Panc1 (cell line): ENCODE measurements around the gene ARHGEF17. TPM values are rescaled to one million over a fixed set of nuclear protein-coding genes. Genes with fewer than 3 reads are reported as not detected.

Source experiments
- ATAC-seq: fragments of 200-7000 bp; cut with Tn5 transposase; 2 replicates; pipeline ENCODE4 v1.9.1; 2020; ENCODE audit warnings: mild to moderate bottlenecking, moderate library complexity
- BruUV-seq: library from RNA; stranded (reverse); fragments of 400-500 nt; replicated peaks from 2 replicates; lab custom pipeline; 2021; lab: Mats Ljungman, UMichigan
- CTCF ChIA-PET: fragments of 300-600 bp; sonication (Branson Sonifier 250); formaldehyde crosslinking; loops from one replicate; lab custom pipeline; 2022; ENCODE audit warnings: antibody characterized with exemption; lab: Charles Lee
- POLR2A ChIA-PET: fragments of 300-600 bp; sonication (Branson Sonifier 250); formaldehyde crosslinking; loops from one replicate; lab custom pipeline; 2022; ENCODE audit warnings: antibody characterized with exemption; lab: Charles Lee
- DNase-seq: peaks from one replicate; pipeline ENCODE4 v3.0.0-alpha.2; 2010; ENCODE audit warnings: low read depth, low spot score
- H3K27ac ChIP-seq: 2 replicates; pipeline ENCODE4 v1.5.1; 2011; ENCODE audit warnings: mild to moderate bottlenecking, low read length, inconsistent platforms
- H3K27me3 ChIP-seq: fragments of 200-500 bp; sonication (Bioruptor generic); 2 replicates; pipeline ENCODE4 v1.6.0; 2014; ENCODE audit warnings: low read length, inconsistent platforms; ENCODE audit not compliant: control insufficient read depth, insufficient read depth
- H3K36me3 ChIP-seq: fragments of 200-500 bp; sonication (Bioruptor generic); 2 replicates; pipeline ENCODE4 v1.5.1; 2014; ENCODE audit warnings: inconsistent platforms, mild to moderate bottlenecking, low read length, moderate library complexity; ENCODE audit not compliant: control insufficient read depth, insufficient read depth
- H3K4me1 ChIP-seq: 2 replicates; pipeline ENCODE4 v1.5.1; 2011; ENCODE audit warnings: inconsistent platforms, mild to moderate bottlenecking, low read length, moderate library complexity; ENCODE audit not compliant: control insufficient read depth, insufficient read depth
- H3K4me3 ChIP-seq, 2 experiments: 2 replicates each; pipeline ENCODE4 v1.5.1; 2011 to 2012; ENCODE audit warnings: low read depth in 2 of 2, low read length in 2 of 2, mild to moderate bottlenecking in 2 of 2, inconsistent platforms in 1 of 2, moderate library complexity in 1 of 2
- H3K9me3 ChIP-seq: fragments of 200-500 bp; sonication (Bioruptor generic); 2 replicates; pipeline ENCODE4 v1.5.1; 2014; ENCODE audit warnings: low read depth, mild to moderate bottlenecking, inconsistent platforms, low read length, moderate library complexity; ENCODE audit not compliant: control insufficient read depth, insufficient read depth
- CTCF ChIP-seq: fragments of 450-650 bp; IDR thresholded peaks from 2 replicates; pipeline ENCODE4 v1.5.1; 2017; ENCODE audit warnings: mild to moderate bottlenecking
- POLR2AphosphoS5 ChIP-seq: IDR thresholded peaks from 2 replicates; pipeline ENCODE4 v1.6.1; 2012; ENCODE audit warnings: mild to moderate bottlenecking, low read depth, low read length, moderate library complexity
- REST ChIP-seq, 2 experiments: IDR thresholded peaks; 2 replicates each; pipeline ENCODE4 v1.6.1; 2011 to 2012; ENCODE audit warnings: low read depth in 2 of 2, control low read depth in 1 of 2, low read length in 1 of 2, mild to moderate bottlenecking in 1 of 2, moderate library complexity in 1 of 2; ENCODE audit not compliant: insufficient read depth in 1 of 2
- SIN3A ChIP-seq: IDR thresholded peaks from 2 replicates; pipeline ENCODE4 v1.6.1; 2012; ENCODE audit warnings: low read depth, mild to moderate bottlenecking, low read length, moderate library complexity, borderline replicate concordance; ENCODE audit not compliant: insufficient read depth
- TCF7L2 ChIP-seq: IDR thresholded peaks from 2 replicates; pipeline ENCODE4 v1.6.1; 2011; ENCODE audit warnings: mild to moderate bottlenecking, low read depth, low read length, inconsistent platforms
- in situ Hi-C: cut with HindIII; loops from 2 replicates; pipeline ENCODE4 v1.10.0; 2016; ENCODE audit warnings: low sequenced_read_pairs, low pct_unique_long_range_greater_than_20kb
- intact Hi-C: fragments of 100-400 bp; cut with micrococcal nuclease; formaldehyde crosslinking; loops from one replicate; pipeline ENCODE4 v1.10.0; 2022; ENCODE audit not compliant: unreplicated experiment
- total RNA-seq: library from RNA; stranded (reverse); gene quantifications from one replicate; pipeline ENCODE4 v1.2.1, GENCODE V29; 2021; ENCODE audit not compliant: unreplicated experiment

The ARHGEF17 gene
- total RNA-seq, 1 experiment from 2014 or later: 43.2 TPM

DNA sequence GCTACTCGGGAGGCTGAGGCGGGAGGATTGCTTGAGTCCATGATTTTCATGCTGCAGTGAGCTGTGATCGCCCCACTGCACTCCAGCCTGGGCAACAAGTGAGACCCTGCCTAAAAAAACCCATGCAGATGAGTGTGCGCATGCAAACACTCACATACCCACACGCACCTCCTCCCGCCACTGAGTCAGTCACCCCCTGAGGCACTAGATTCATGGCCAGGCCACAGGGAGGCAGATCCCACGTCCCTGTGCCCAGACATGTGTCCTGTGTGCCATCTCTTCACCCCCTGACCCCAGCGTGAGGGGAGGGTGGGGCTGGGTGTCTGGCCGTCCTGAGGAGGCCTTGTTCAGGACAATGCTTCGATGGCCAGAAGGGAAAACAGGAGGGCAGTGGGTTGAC lies 83.6 kb downstream of the ARHGEF17 start:
- ATAC-seq (no peak), DNase-seq (no peak)
- ChIA-PET CTCF (no interaction called here), POLR2A (no interaction called here)
- Histone ChIP-seq H3K4me1 (peaks cover 7% of the 10 kb centered on the region; the same call in 1 of the 2 replicates), H3K4me3 (no peak overlapping the region), H3K27ac (no peak overlapping the region), H3K36me3 (no peaks in the 10 kb centered on the region), H3K27me3 (no peaks in the 10 kb centered on the region), H3K9me3 (no peaks in the 10 kb centered on the region)
- BruUV-seq: no TSS peak
- TF ChIP-seq TCF7L2 (no peak), REST (IDR thresholded peaks at IDR 0.05; ENCODE audit: insufficient read depth in 1 of 2, low read depth in 2 of 2, low read length in 1 of 2) (no peak), CTCF (no peak), POLR2AphosphoS5 (no peak), SIN3A (no peak)
- in situ Hi-C loops: no loop called here
- intact Hi-C loops: loop anchor here (10.0 kb wide), 1 partner anchor 87 kb away; the partner anchor contains the start of gene ARHGEF17

DNA sequence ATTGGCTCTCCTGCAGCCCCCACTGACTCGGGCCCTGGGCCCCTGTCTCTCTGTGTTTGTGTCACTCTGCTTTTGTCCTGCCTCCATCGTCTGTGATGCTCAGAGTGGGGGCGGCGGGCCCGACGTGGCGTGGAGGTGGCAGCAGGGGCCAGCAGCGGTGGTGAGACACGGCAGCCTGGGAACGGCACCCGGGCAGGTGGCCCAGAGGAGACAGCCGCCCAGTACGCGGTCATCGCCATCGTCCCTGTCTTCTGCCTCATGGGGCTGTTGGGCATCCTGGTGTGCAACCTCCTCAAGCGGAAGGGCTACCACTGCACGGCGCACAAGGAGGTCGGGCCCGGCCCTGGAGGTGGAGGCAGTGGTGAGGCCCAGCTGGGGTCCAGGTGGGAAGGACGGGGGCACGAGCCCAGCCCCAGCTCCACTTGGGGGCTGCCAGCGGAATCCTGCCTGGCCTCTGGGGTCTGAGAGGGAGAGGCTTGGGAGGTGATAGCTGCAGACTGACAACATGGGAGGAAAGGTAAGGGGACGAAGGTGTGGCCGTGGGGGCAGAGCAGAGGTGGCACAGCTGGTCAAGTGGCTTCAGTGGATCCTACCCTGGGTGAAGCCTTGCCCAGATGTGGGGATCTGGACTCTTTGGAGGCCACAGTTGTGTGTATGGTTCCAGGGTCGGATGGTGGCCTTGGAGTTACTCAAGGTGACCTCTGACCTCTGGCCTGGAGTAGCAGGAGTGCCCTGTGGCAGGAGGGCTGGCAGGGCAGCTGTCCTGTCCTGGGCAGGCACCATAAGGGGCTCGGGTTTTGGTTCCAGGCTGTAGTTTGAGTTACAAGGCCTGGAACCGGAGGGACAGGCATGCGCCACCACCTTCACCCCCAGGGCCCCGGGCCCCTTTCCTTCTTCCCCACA lies 84.3 kb downstream of the ARHGEF17 start:
- no peak for ATAC-seq
- no TSS peak for BruUV-seq
- H3K4me3 ChIP-seq: no peak overlapping the region
- POLR2A ChIA-PET: interaction anchor here (0.6 kb wide), 1 partner anchor 1309 kb away, joined by 3 read pairs; no protein-coding TSS in a partner anchor
- DNase-seq: no peak
- CTCF ChIA-PET: interaction anchor here (1.0 to 1.5 kb wide), 10 partner anchors 8 to 87 kb away, joined by 3 to 50 read pairs (median 6); no protein-coding TSS in a partner anchor
- intact Hi-C loops: loop anchor here (1.0 to 10.0 kb wide), 2 partner anchors 41 to 88 kb away; partner anchors contain the start of gene ARHGEF17
- no peaks in the 10 kb centered on the region for H3K27me3 ChIP-seq
- H3K4me1 ChIP-seq: peaks cover 7% of the 10 kb centered on the region; the same call in 1 of the 2 replicates
- in situ Hi-C loops: no loop called here
- no peak overlapping the region for H3K27ac ChIP-seq
- TF ChIP-seq TCF7L2 (no peak), SIN3A (no peak), POLR2AphosphoS5 (no peak), REST (IDR thresholded peaks at IDR 0.05; ENCODE audit: insufficient read depth in 1 of 2, low read depth in 2 of 2, low read length in 1 of 2) (no peak), CTCF (no peak)
- no peaks in the 10 kb centered on the region for H3K9me3 ChIP-seq
- H3K36me3 ChIP-seq: no peaks in the 10 kb centered on the region
